GM12892 (cell line): ENCODE measurements around the gene NEFH. TPM values are rescaled to one million over a fixed set of nuclear protein-coding genes. Genes with fewer than 3 reads are reported as not detected.
"Not testable (repeated sequence)": the region's sequence is repeated elsewhere in the genome, so short reads cannot be mapped to it uniquely, and the experiment has no call there.

Source experiments
- DNase-seq: peaks from one replicate; pipeline ENCODE4 v3.0.0; 2011; ENCODE audit not compliant: insufficient read length
- FAIRE-seq: peaks from 2 replicates; lab custom pipeline; 2011; peaks lifted over from hg19 to GRCh38; lab: Jason Lieb, UNC
- POLR2A ChIP-seq: IDR thresholded peaks from 2 replicates; pipeline ENCODE4 v1.6.1; 2011; ENCODE audit warnings: low read depth, low read length, control low read depth
- POLR2AphosphoS5 ChIP-seq: IDR thresholded peaks from 2 replicates; pipeline ENCODE4 v1.6.1; 2011; ENCODE audit warnings: low read depth, low read length, control low read depth
- TAF1 ChIP-seq: IDR thresholded peaks from 2 replicates; pipeline ENCODE4 v1.6.1; 2011; ENCODE audit warnings: low read depth, mild to moderate bottlenecking, control low read depth, low read length, borderline replicate concordance
- polyA plus RNA-seq: library from polyadenylated mRNA; unstranded; fragments of >200 nt; gene quantifications from one replicate; pipeline ENCODE4 v1.2.1, GENCODE V29; 2012; ENCODE audit warnings: missing spikeins, inconsistent platforms; ENCODE audit not compliant: missing spikeins

NEFH gene
- 1.9 TPM for polyA plus RNA-seq

- DNase-seq (no peak), FAIRE-seq (no peak)
- no peak for TF ChIP-seq TAF1
- no peak for TF ChIP-seq POLR2A
- TF ChIP-seq POLR2AphosphoS5, result no peak
Measured at GRCh38 chr22:29479417-29480261, at the start of gene NEFH. Gene NEFH, plus strand, starts transcription at chr22:29480218. Its CDS starts 45 bp downstream, at chr22:29480263.

GRCh38 chr22:29431986-29432385 lies 48.0 kb upstream of the NEFH start:
- FAIRE-seq (no peak), DNase-seq (no peak)
- TF ChIP-seq POLR2AphosphoS5 (no peak), TAF1 (no peak), POLR2A (no peak)

- DNase-seq (no peak), FAIRE-seq (no peak)
- TF ChIP-seq POLR2AphosphoS5, result no peak
- no peak for TF ChIP-seq TAF1
Measured at GRCh38 chr22:29433856-29434255, 46.2 kb upstream of the NEFH start.

GRCh38 chr22:29434288-29434687 lies 45.7 kb upstream of the NEFH start:
- FAIRE-seq, result no peak
- DNase-seq, result no peak
- TF ChIP-seq TAF1 (no peak), POLR2A (no peak), POLR2AphosphoS5 (no peak)

GRCh38 chr22:29435236-29436136 lies 44.5 kb upstream of the NEFH start:
- no peak for TF ChIP-seq POLR2AphosphoS5
- no peak for TF ChIP-seq TAF1
- no peak for TF ChIP-seq POLR2A
- DNase-seq, result no peak

GRCh38 chr22:29438283-29438682 lies 41.7 kb upstream of the NEFH start, which contains the start of gene RFPL1:
Gene RFPL1, plus strand, starts transcription at chr22:29438583.
- not testable (repeated sequence) for DNase-seq, FAIRE-seq

More at GRCh38 chr22:29435236-29436136, 44.5 kb upstream of the NEFH start:
- no peak for FAIRE-seq

GRCh38 chr22:29442976-29443375 lies 37.0 kb upstream of the NEFH start:
- TF ChIP-seq POLR2A (no peak), POLR2AphosphoS5 (no peak), TAF1 (no peak)
- DNase-seq, result no peak
- FAIRE-seq, result no peak

- DNase-seq, result no peak
- FAIRE-seq, result no peak
- no peak for TF ChIP-seq POLR2A
- TF ChIP-seq TAF1, result no peak
- no peak for TF ChIP-seq POLR2AphosphoS5
Measured at GRCh38 chr22:29443452-29443851, 36.6 kb upstream of the NEFH start.

GRCh38 chr22:29443861-29444792 lies 35.9 kb upstream of the NEFH start:
- no peak for TF ChIP-seq POLR2A
- no peak for TF ChIP-seq TAF1
- TF ChIP-seq POLR2AphosphoS5, result no peak
- no peak for DNase-seq
- FAIRE-seq, result no peak

- FAIRE-seq (no peak), DNase-seq (no peak)
- TF ChIP-seq POLR2A, result no peak
- TF ChIP-seq POLR2AphosphoS5, result no peak
- no peak for TF ChIP-seq TAF1
Measured at GRCh38 chr22:29445508-29445907, 34.5 kb upstream of the NEFH start.

- TF ChIP-seq POLR2A (no peak), POLR2AphosphoS5 (no peak), TAF1 (no peak)
- no peak for FAIRE-seq
- DNase-seq, result no peak
Measured at GRCh38 chr22:29447906-29448305, 32.1 kb upstream of the NEFH start.
